ENCODE data around the gene RNH1. TPM values are rescaled to one million over a fixed set of nuclear protein-coding genes. Genes with fewer than 3 reads are reported as not detected.
A peak's percentile ranks its signal among the peaks of the same experiment; 100 is the strongest.
"Not testable (repeated sequence)": the region's sequence is repeated elsewhere in the genome, so short reads cannot be mapped to it uniquely, and the experiment has no call there.

The RNH1 gene
- total RNA-seq, 1 experiment from 2014 or later = 60.0 TPM

- Mint-ChIP-seq H3K36me3 (ENCODE audit: insufficient read depth in 1 of 3, low read depth in 3 of 3) (peaks cover 29 to 34% (median 29%) of the 10 kb centered on the region in 3 experiments), H3K27me3 (ENCODE audit: low read depth) (peaks cover 10% of the 10 kb centered on the region), H3K9me3 (peaks cover 34 to 44% of the 10 kb centered on the region in 2 experiments), H3K27ac (no peak overlapping the region; a peak in 1 of 7 replicates), H3K4me1 (peaks cover 3 to 4% of the 10 kb centered on the region in 2 experiments; a peak in 3 of 4 replicates), H3K4me3 (peak overlapping the region; percentile 34 to 56; a peak in 2 of 5 replicates)
- no peak overlapping the region for H3K56ac ChIP-seq (ENCODE audit: insufficient read length, low read depth, low read length)
- no peak overlapping the region for H3T11ph ChIP-seq (ENCODE audit: low read length)
- H4K5ac ChIP-seq (ENCODE audit: insufficient read length, low read depth, low read length) = no peak overlapping the region
- no CpG with 5 or more reads among the region's 74 CpGs for WGBS (ENCODE audit: extremely low coverage, insufficient read length, low lambda C conversion rate)
- peak overlapping the region; percentile 4 for H2AFZ ChIP-seq (ENCODE audit: low read length)
- H3K4ac ChIP-seq (ENCODE audit: low read depth, low read length) = no peak overlapping the region
- H2BK20ac ChIP-seq (ENCODE audit: low read depth, low read length, poor library complexity, severe bottlenecking) = no peak overlapping the region
- H4K20me1 ChIP-seq (ENCODE audit: control insufficient read depth, insufficient read depth, insufficient read length) = no peaks in the 10 kb centered on the region
- peak; percentile 87 for DNase-seq
- no peak overlapping the region for H3K23ac ChIP-seq (ENCODE audit: insufficient read length, low read depth, low read length)
- H3K27me3 ChIP-seq (ENCODE audit: insufficient read depth, low read length) = no peaks in the 10 kb centered on the region
- no peak overlapping the region for H3K14ac ChIP-seq (ENCODE audit: insufficient read depth, low read length)
- no peaks in the 10 kb centered on the region for H3K79me1 ChIP-seq (ENCODE audit: insufficient read depth, low read depth, low read length, poor library complexity, severe bottlenecking)
- TF ChIP-seq CTCF (conservative IDR thresholded peaks at IDR 0.05) = peak; percentile 100
- H2BK120ac ChIP-seq (ENCODE audit: low read depth, low read length, poor library complexity, severe bottlenecking) = no peak overlapping the region
- no peak overlapping the region for H4K91ac ChIP-seq (ENCODE audit: insufficient read length, low read depth, low read length)
- H2BK12ac ChIP-seq (ENCODE audit: insufficient read length, low read depth, low read length) = no peak overlapping the region
- peaks cover 3% of the 10 kb centered on the region for H3K23me2 ChIP-seq (ENCODE audit: insufficient read length, low read depth, low read length, poor library complexity, severe bottlenecking)
- no peak overlapping the region for H3K4me2 ChIP-seq (ENCODE audit: insufficient read depth, insufficient read length, low read length)
- H3K27ac ChIP-seq (ENCODE audit: insufficient read length, low read depth, low read length) = no peak overlapping the region
- no peaks in the 10 kb centered on the region for H3K79me2 ChIP-seq (ENCODE audit: insufficient read depth, low read length)
- H2BK15ac ChIP-seq (ENCODE audit: low read depth, low read length) = no peak overlapping the region
- no peaks in the 10 kb centered on the region for H3K9me3 ChIP-seq (ENCODE audit: control insufficient read depth, low read depth, low read length)
- H3K9ac ChIP-seq (ENCODE audit: extremely low read depth, insufficient read length, low read length) = no peak overlapping the region
- no peak overlapping the region for H3K18ac ChIP-seq (ENCODE audit: insufficient read length, low read depth, low read length)
- H3K4me1 ChIP-seq (ENCODE audit: insufficient read depth, low read length) = no peaks in the 10 kb centered on the region
- H2AK5ac ChIP-seq (ENCODE audit: insufficient read length, low read length) = no peak overlapping the region
- no peak overlapping the region for H2BK5ac ChIP-seq (ENCODE audit: insufficient read length, low read length)
- H4K8ac ChIP-seq (replicated peaks; ENCODE audit: insufficient read length, low read depth, low read length) = no peak overlapping the region
Measured at GRCh38 chr11:518463-519202, 11.6 kb upstream of the RNH1 start.

GRCh38 chr11:516918-517685 lies 10.1 kb upstream of the RNH1 start:
- H3K4me1 ChIP-seq (ENCODE audit: insufficient read depth, low read length) = not testable (repeated sequence)

More at GRCh38 chr11:516918-517685, 10.1 kb upstream of the RNH1 start:
- H4K91ac ChIP-seq (ENCODE audit: insufficient read length, low read depth, low read length); H3K23ac ChIP-seq (ENCODE audit: insufficient read length, low read depth, low read length); H3K79me1 ChIP-seq (ENCODE audit: insufficient read depth, low read depth, low read length, poor library complexity, severe bottlenecking); H3K9me3 ChIP-seq (ENCODE audit: control insufficient read depth, low read depth, low read length); H3K27ac Mint-ChIP-seq; H3K79me2 ChIP-seq (ENCODE audit: insufficient read depth, low read length); H3K27me3 ChIP-seq (ENCODE audit: insufficient read depth, low read length); H3K4me1 Mint-ChIP-seq; H4K5ac ChIP-seq (ENCODE audit: insufficient read length, low read depth, low read length); H3K14ac ChIP-seq (ENCODE audit: insufficient read depth, low read length); H2BK12ac ChIP-seq (ENCODE audit: insufficient read length, low read depth, low read length); H3K56ac ChIP-seq (ENCODE audit: insufficient read length, low read depth, low read length); H3K4me3 Mint-ChIP-seq; H2BK5ac ChIP-seq (ENCODE audit: insufficient read length, low read length); H2BK20ac ChIP-seq (ENCODE audit: low read depth, low read length, poor library complexity, severe bottlenecking); H2AK5ac ChIP-seq (ENCODE audit: insufficient read length, low read length); H3T11ph ChIP-seq (ENCODE audit: low read length); H4K8ac ChIP-seq (replicated peaks; ENCODE audit: insufficient read length, low read depth, low read length); H3K4me2 ChIP-seq (ENCODE audit: insufficient read depth, insufficient read length, low read length); H3K27ac ChIP-seq (ENCODE audit: insufficient read length, low read depth, low read length); H2BK15ac ChIP-seq (ENCODE audit: low read depth, low read length); H3K9ac ChIP-seq (ENCODE audit: extremely low read depth, insufficient read length, low read length); H2BK120ac ChIP-seq (ENCODE audit: low read depth, low read length, poor library complexity, severe bottlenecking); H3K23me2 ChIP-seq (ENCODE audit: insufficient read length, low read depth, low read length, poor library complexity, severe bottlenecking); H4K20me1 ChIP-seq (ENCODE audit: control insufficient read depth, insufficient read depth, insufficient read length); H2AFZ ChIP-seq (ENCODE audit: low read length); H3K27me3 Mint-ChIP-seq (ENCODE audit: low read depth); H3K4ac ChIP-seq (ENCODE audit: low read depth, low read length); H3K18ac ChIP-seq (ENCODE audit: insufficient read length, low read depth, low read length); DNase-seq: not testable (repeated sequence)
- Mint-ChIP-seq H3K9me3 (peaks cover 34 to 41% of the 10 kb centered on the region in 2 experiments), H3K36me3 (ENCODE audit: insufficient read depth in 1 of 3, low read depth in 3 of 3) (peaks cover 34 to 43% (median 39%) of the 10 kb centered on the region in 3 experiments)
- no CpG with 5 or more reads among the region's 43 CpGs for WGBS (ENCODE audit: extremely low coverage, insufficient read length, low lambda C conversion rate)
